Inferior parietal cortex (tissue), 1 donor: ENCODE data around the gene DSE.

Experiments used
- DNase-seq: peaks from one replicate; pipeline ENCODE4 v3.0.0-alpha.2; 2016; ENCODE audit errors: extremely low spot score

Gene DSE

DNA sequence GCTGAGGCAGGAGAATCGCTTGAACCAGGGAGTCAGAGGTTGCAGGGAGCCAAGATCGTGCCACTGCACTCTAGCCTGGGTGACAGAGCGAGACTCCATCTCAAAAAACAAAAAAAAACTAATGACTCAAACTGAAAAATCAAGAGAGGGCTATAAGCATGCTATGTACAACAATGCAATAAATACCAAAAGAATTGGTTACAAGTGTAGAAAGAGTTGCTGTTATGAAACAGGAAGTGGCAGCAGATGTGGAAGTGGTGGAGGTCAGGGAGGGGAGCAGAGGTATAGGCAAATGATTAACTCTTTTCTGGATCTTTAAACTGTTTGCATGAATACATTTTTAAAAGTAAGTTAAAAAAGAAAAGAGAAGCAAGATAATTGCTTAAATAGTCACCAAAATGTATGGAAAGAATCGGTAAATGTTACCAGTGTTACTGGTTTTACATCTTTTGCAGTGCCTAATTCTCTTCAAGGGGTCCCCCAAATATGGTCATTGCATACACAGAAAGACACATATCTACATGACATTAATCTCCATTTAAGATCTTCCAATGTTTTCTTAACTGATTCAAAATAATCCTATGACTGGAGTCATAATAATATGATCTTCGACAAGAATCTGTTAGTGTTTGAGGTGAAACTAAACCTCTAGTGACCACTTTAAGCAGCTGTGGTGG lies 105.4 kb downstream of the DSE start:
- DNase-seq, result no peak

DNA sequence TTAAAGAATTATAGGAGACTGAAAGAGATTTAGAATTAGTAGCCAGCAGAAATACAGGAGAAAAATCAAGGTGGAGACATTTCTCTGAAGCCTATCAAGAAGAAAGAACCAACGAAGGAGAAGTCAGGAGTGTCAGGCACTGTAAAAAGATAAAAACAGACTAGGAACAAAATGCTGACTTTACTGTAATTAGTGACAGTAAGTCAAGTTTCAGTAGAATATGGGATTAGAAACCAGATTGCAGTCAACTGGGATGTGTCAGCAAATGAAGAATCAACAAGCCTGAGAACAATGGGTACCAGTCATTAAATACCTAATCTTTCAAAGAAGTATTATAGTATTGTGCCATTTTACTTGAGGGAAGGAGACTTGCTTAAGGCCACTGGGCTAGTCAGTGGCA lies 112.0 kb downstream of the DSE start:
- no peak for DNase-seq

DNA sequence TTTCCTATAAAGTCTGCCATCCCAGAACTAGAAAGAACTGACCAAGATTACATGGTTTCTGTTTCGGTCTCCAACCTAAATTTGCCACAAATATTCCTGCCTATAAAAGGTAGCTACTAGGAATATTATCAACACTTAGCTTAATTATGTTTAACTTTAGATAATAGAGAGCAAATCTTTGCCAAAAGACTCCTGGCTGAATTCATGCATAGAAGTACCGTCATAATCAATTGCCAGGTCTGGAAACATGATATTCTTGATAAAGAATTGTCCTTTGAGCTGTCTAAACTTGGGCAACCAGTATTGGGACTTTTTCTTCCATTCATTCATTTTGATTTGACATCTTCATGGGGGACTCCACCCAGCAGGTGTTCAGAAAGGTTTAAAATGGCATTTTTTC lies 112.9 kb downstream of the DSE start:
- DNase-seq, result no peak

GRCh38 chr6:116485559-116486184 lies 114.9 kb downstream of the DSE start:
- DNase-seq, result no peak

DNA sequence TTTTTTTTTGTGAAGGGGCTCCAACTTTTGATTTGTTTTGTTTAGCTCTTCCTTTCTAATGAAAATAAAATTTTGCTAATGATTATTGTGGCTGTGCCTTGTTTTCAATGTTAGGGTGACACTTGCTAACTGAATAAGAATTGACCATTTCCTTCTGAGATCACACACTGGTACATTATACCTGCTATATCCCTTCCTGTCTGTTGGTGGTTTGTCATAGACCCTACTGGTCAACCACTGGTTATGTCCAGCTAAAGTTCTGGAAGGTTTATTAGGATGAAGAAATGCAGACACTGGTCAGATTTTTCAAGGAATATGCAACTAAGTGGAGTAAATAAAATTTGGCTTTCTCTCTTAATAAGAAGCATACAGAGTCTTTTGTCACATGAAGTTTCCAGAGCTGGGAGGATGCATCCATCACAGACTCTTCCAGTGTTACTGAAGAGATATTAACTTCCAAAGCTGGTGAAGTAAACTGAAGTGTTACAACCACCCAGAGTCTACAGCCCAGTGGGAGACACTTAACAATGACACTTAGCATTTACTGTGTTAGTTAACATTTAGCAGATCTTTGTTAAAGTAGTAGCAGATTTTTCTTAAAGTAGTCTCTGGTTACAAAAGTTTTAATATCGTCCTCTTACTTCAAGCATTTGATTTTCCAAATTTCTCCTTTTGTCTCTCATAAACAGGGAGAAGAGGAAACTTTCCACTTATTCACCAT lies 121.0 kb downstream of the DSE start:
- no peak for DNase-seq

DNA sequence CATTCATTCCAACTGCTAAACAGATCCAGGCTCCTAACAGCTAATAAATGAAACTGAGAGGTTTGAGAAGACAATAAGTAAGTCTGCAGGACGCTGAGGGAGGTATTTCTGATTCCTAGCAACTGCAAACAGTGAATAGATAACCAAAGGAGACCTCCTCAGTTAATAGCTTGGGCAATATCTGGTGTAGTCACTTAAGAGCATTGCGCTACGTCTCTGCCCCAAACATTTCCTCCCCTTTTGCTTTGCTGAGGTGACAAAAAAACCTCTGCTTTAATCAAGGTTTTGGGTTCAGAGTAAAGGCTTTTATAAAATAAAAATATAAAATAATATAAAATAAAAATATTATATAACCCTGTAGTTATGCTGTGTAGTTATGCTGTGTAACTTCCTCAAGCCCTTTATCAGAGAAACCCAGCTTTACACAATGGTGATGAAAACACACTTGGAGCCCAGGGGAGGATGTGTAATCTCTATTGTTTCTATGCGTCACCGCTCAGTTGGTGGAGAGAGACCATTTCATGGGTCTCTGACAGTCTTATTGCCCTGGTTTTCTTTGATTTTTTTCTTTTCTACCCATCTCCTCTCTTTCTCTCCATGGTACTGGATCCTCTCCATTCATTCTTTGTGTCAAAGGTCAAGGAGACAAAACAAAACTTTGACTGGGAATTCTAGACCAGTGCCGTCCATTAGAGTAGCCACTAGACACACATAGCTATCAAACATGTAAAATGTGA lies 121.8 kb downstream of the DSE start:
- no peak for DNase-seq
